Activated naive CD8-positive, alpha-beta T cell treated with anti-CD3 and anti-CD28 coated beads, Interleukin-2, amount 10 ng/mL, durations not matched to agents 7 days and 5 days (primary cell): Measurements from ENCODE around the gene SPEF1. TPM values are rescaled to one million over a fixed set of nuclear protein-coding genes. Genes with fewer than 3 reads are reported as not detected.

Experiments used
- ATAC-seq: fragments of 150-1000 bp; cut with Tn5 transposase; one replicate; pipeline ENCODE4 v1.10.0; 2021; ENCODE audit warnings: low read depth, moderate library complexity
- POLR2A ChIA-PET: fragments of 350-600 bp; sonication (Branson Sonifier 250); formaldehyde crosslinking; loops from one replicate; lab custom pipeline; 2021; ENCODE audit warnings: antibody characterized with exemption; lab: Charles Lee
- DNase-seq: peaks from one replicate; pipeline ENCODE4 v3.0.0; 2021
- H3K27ac Mint-ChIP-seq: one replicate; pipeline ENCODE4 v1.8.0; 2022; ENCODE audit warnings: mild to moderate bottlenecking, mixed read lengths
- H3K27me3 Mint-ChIP-seq: one replicate; pipeline ENCODE4 v1.8.0; 2022; ENCODE audit warnings: mild to moderate bottlenecking, moderate library complexity, mixed read lengths
- H3K36me3 Mint-ChIP-seq: one replicate; pipeline ENCODE4 v1.8.0; 2021; ENCODE audit warnings: mild to moderate bottlenecking, mixed read lengths
- H3K4me1 Mint-ChIP-seq: one replicate; pipeline ENCODE4 v1.8.0; 2021; ENCODE audit warnings: mixed read lengths
- H3K4me3 Mint-ChIP-seq: one replicate; pipeline ENCODE4 v1.8.0; 2022; ENCODE audit warnings: mild to moderate bottlenecking, moderate library complexity, mixed read lengths
- H3K9me3 Mint-ChIP-seq: one replicate; pipeline ENCODE4 v1.8.0; 2021; ENCODE audit warnings: mixed read lengths
- total RNA-seq, 2 experiments: library from RNA; stranded (reverse); gene quantifications; one replicate each; pipeline ENCODE4 v1.2.3, GENCODE V29; 2021

The SPEF1 gene
- total RNA-seq, 2 experiments from 2014 or later: not detected

DNA sequence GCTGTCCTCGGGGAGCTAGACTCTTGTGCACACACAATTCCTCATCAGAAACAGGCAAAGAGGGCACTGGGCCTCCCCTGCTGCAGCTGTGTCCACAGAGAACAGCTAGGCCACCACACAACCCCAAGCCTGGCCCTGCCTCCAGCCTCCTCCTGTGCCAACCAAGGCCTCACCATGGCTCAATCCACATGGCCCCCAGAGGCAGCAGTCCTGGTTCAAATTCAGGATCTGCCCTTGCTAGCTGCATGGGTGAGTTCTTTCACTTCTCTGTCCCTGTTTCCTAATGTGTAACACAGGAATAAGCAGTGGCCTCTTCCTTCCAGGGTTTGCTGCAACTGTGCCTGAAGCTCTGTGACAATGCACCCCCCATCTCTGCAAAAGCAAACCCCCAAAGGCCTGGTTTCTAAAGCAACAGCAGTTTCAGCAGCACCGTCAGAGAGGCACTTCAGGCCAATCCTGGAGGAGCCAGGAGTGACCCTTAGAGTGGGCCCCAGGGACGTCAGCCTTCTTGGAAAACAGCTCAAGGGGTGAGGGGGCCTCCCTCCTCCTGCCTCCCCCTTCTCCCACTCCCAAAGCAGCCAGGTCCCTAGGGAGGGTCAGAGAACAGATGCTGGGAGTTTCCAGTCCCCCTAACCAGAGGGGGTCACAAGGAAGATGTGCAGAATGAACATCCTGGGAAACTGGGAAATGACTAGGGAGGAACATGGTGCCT is 15.9 kb downstream of the SPEF1 start:
- H3K27ac Mint-ChIP-seq: peak overlapping the region; percentile 21
- ATAC-seq (no peak), DNase-seq (no peak)
- no peaks in the 10 kb centered on the region for H3K27me3 Mint-ChIP-seq
- H3K4me1 Mint-ChIP-seq: peaks cover 18% of the 10 kb centered on the region
- H3K36me3 Mint-ChIP-seq: peaks cover 1% of the 10 kb centered on the region
- no peaks in the 10 kb centered on the region for H3K9me3 Mint-ChIP-seq
- no peak overlapping the region for H3K4me3 Mint-ChIP-seq
- POLR2A ChIA-PET: interaction anchor here (0.6 to 3.8 kb wide), 3 partner anchors 14 to 960 kb away, joined by 3 to 28 read pairs (median 4); partner anchors contain the start of gene CENPB

DNA sequence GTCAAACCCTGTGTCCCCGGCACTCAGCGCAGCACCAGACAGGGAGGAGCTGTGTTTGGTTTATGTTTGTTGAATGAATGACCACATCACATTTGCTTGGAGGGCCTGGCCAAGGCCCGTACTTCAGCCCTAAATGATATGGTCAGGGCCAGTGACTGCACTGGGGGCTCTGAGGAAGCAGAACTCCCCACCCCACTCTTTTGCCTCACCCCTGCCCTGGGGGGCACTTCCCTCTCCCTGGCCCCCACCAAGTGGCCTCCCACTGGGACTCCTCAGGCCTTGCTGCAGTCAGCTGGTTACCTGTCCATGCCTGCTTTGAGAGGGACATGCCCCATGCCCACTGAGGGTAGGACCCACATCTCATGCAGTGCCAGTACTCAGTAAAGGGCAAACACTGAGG is 16.6 kb downstream of the SPEF1 start:
- H3K4me3 Mint-ChIP-seq: no peak overlapping the region
- H3K27me3 Mint-ChIP-seq: no peaks in the 10 kb centered on the region
- H3K27ac Mint-ChIP-seq: no peak overlapping the region
- H3K4me1 Mint-ChIP-seq: peaks cover 18% of the 10 kb centered on the region
- POLR2A ChIA-PET: no interaction called here
- DNase-seq: no peak
- peaks cover 1% of the 10 kb centered on the region for H3K36me3 Mint-ChIP-seq
- H3K9me3 Mint-ChIP-seq: no peaks in the 10 kb centered on the region
- no peak for ATAC-seq

DNA sequence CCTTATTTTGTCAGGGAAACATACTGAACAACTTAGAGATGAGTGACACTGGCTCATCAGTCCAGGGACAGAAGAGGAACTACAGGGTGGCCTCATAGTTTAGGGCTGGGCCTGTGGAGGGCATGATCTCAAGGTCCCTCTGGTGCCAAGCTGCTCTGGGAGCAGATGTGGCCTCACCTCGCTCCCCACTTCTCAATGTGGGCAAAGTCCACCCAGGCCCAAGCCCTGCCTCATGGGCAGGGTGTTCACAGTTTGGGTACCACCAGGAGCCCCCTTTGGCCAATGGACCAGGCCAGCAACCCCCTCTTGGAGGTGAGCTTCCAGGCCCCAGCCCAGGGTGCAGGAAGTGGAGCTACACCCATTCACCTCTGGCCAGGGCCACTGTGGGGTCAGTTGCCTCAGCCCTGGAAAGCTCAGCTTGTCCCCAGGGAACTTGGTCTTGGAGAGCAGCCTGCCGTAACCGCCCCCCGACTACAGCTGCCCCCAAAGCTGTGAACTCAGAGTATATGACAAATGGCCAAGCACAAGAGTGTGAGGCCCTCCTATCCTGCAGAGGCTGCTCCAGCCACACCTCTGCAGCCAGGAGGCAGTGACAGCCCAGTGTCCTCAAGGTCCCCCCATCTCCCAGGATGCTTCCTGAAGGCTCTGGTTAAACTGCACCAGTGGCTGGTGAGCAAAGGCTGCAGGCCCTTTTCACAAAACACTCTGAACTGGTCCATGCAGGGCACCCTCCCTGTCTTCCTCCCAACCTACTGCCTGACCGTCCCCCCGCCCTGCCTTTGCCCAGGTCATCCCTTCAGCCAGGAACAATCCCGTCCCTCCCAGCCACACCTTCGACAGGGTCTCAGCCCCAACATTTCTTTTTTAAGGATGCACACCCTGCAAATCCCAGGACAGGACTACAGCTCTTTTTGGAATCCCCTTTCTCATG is 17.3 kb downstream of the SPEF1 start:
- POLR2A ChIA-PET: no interaction called here
- peaks cover 16% of the 10 kb centered on the region for H3K4me1 Mint-ChIP-seq
- no peak overlapping the region for H3K27ac Mint-ChIP-seq
- H3K9me3 Mint-ChIP-seq: no peaks in the 10 kb centered on the region
- peaks cover 1% of the 10 kb centered on the region for H3K36me3 Mint-ChIP-seq
- DNase-seq (no peak), ATAC-seq (no peak)
- H3K4me3 Mint-ChIP-seq: no peak overlapping the region
- no peaks in the 10 kb centered on the region for H3K27me3 Mint-ChIP-seq

GRCh38 chr20:3760655-3761348 is 20.4 kb downstream of the SPEF1 start:
- no peaks in the 10 kb centered on the region for H3K27me3 Mint-ChIP-seq
- peaks cover 3% of the 10 kb centered on the region for H3K36me3 Mint-ChIP-seq
- no peaks in the 10 kb centered on the region for H3K9me3 Mint-ChIP-seq
- ATAC-seq (no peak), DNase-seq (no peak)
- H3K27ac Mint-ChIP-seq: no peak overlapping the region
- H3K4me3 Mint-ChIP-seq: no peak overlapping the region
- POLR2A ChIA-PET: no interaction called here
- H3K4me1 Mint-ChIP-seq: peaks cover 2% of the 10 kb centered on the region

DNA sequence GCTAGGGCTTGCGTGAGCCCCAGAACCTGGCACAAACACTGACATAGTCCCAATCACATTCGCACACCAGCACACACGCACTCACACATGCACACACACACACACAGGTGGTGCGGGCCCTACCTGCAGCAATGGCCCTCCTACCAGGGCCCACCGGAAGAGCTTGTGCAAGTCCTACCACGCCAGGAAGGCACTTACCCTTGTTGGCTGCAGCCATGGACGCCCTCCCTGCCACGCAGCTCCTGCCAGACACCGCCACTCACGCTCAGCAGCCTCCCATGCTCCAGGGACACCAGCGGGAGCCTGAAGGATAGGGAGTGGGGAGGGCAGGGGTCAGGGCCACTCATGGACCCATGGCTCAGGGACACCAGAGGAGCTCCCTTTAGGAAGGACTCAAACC is 21.4 kb downstream of the SPEF1 start:
- no peak overlapping the region for H3K4me3 Mint-ChIP-seq
- peaks cover 2% of the 10 kb centered on the region for H3K4me1 Mint-ChIP-seq
- no peaks in the 10 kb centered on the region for H3K27me3 Mint-ChIP-seq
- H3K36me3 Mint-ChIP-seq: peaks cover 3% of the 10 kb centered on the region
- H3K27ac Mint-ChIP-seq: peak overlapping the region; percentile 50
- ATAC-seq (no peak), DNase-seq (no peak)
- POLR2A ChIA-PET: interaction anchor here (1.9 kb wide), 1 partner anchor 8 kb away, joined by 6 read pairs; the partner anchor contains the start of gene ADISSP
- H3K9me3 Mint-ChIP-seq: no peaks in the 10 kb centered on the region

GRCh38 chr20:3759316-3759823 is 21.9 kb downstream of the SPEF1 start:
- H3K9me3 Mint-ChIP-seq: no peaks in the 10 kb centered on the region
- POLR2A ChIA-PET: interaction anchor here (1.9 kb wide), 1 partner anchor 9 kb away, joined by 6 read pairs; the partner anchor contains the start of gene ADISSP
- DNase-seq (no peak), ATAC-seq (no peak)
- H3K4me3 Mint-ChIP-seq: no peak overlapping the region
- H3K36me3 Mint-ChIP-seq: peaks cover 2% of the 10 kb centered on the region
- peaks cover 2% of the 10 kb centered on the region for H3K4me1 Mint-ChIP-seq
- H3K27me3 Mint-ChIP-seq: no peaks in the 10 kb centered on the region
- peak overlapping the region; percentile 50 for H3K27ac Mint-ChIP-seq

- ATAC-seq (no peak), DNase-seq (no peak)
- Mint-ChIP-seq H3K36me3 (peaks cover 2% of the 10 kb centered on the region), H3K9me3 (no peaks in the 10 kb centered on the region), H3K4me3 (no peak overlapping the region), H3K4me1 (peaks cover 2% of the 10 kb centered on the region), H3K27ac (no peak overlapping the region), H3K27me3 (no peaks in the 10 kb centered on the region)
- POLR2A ChIA-PET: interaction anchor here (1.9 kb wide), 1 partner anchor 10 kb away, joined by 6 read pairs; the partner anchor contains the start of gene ADISSP
Observed at GRCh38 chr20:3758566-3758965, 22.7 kb downstream of the SPEF1 start.

DNA sequence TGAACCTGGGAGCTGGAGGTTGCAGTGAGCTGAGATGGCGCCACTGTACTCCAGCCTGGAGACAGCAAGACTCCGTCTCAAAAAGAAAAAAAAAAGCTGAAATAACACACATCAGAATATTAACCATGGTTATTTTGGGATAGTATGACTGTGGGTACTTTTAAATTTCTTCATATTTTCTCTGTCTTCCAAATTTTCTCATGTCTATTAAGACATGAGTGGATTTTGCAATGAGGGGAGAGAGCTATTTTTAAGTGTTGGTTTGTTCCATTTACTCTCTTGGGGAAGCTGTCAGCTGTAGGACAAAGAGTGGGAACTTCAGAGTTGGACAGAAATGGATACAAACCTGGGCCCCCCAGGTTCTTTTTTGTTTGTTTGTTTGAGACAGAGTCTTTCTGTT is 24.0 kb downstream of the SPEF1 start:
- no peak overlapping the region for H3K27ac Mint-ChIP-seq
- POLR2A ChIA-PET: interaction anchor here (0.6 to 1.5 kb wide), 2 partner anchors 10 to 1070 kb away, joined by 3 to 5 read pairs; partner anchors contain the start of gene ADISSP
- no peak overlapping the region for H3K4me3 Mint-ChIP-seq
- H3K27me3 Mint-ChIP-seq: no peaks in the 10 kb centered on the region
- H3K4me1 Mint-ChIP-seq: peaks cover 7% of the 10 kb centered on the region
- DNase-seq (no peak), ATAC-seq (no peak)
- no peaks in the 10 kb centered on the region for H3K9me3 Mint-ChIP-seq
- peaks cover 2% of the 10 kb centered on the region for H3K36me3 Mint-ChIP-seq

- ATAC-seq: no peak
- no peaks in the 10 kb centered on the region for H3K9me3 Mint-ChIP-seq
- H3K27me3 Mint-ChIP-seq: no peaks in the 10 kb centered on the region
- H3K36me3 Mint-ChIP-seq: peaks cover 2% of the 10 kb centered on the region
- H3K4me3 Mint-ChIP-seq: no peak overlapping the region
- POLR2A ChIA-PET: interaction anchor here (0.6 to 1.7 kb wide), 3 partner anchors 12 to 1375 kb away, joined by 3 to 5 read pairs (median 4); partner anchors contain the start of gene ADISSP
- peaks cover 7% of the 10 kb centered on the region for H3K4me1 Mint-ChIP-seq
- H3K27ac Mint-ChIP-seq: no peak overlapping the region
- DNase-seq: no peak
Observed at GRCh38 chr20:3755814-3756480, 25.3 kb downstream of the SPEF1 start.

DNA sequence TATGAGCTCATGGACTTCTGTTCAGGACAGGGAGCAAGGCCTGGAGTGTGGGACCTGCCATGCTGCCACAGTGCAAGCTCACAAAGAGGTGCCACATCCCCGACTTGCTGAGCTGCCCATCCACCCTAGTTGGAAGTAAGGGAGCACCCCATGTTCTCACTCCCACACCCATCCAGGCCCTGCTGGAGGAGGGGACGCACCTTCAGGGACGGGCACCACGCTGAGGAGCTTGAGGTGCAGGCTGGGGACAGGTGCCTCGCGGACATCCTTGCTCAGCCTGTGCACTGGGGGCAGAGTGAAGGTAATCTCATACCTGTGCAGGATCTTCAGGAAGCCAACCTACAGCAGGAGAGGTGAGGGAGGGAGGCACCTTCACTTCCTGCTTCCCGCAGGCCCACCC is 26.0 kb downstream of the SPEF1 start:
- POLR2A ChIA-PET: interaction anchor here (0.5 to 1.7 kb wide), 2 partner anchors 12 to 427 kb away, joined by 4 read pairs; partner anchors contain the start of gene ADISSP
- Mint-ChIP-seq H3K4me3 (no peak overlapping the region), H3K4me1 (peaks cover 7% of the 10 kb centered on the region), H3K27me3 (no peaks in the 10 kb centered on the region), H3K9me3 (no peaks in the 10 kb centered on the region), H3K27ac (no peak overlapping the region), H3K36me3 (peaks cover 2% of the 10 kb centered on the region)
- no peak for DNase-seq
- no peak for ATAC-seq

DNA sequence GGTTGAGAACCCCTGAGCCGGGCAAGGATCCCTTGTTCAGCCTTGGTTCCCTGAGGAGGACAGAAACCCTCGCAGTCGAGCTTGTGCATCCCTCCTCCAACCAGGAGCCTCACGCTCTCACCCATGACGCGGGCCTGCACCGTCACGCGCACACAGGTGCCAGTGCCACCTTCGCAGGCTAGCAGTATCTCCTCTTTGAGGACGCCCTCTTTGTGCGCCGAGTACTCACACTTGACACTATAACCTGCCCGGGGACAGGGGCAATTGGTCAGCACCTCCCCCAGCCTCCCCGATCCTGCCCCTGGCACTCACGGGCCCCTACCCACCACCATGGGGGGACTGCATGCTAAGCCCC is 27.0 kb downstream of the SPEF1 start:
- ATAC-seq (no peak), DNase-seq (no peak)
- Mint-ChIP-seq H3K4me1 (peaks cover 7% of the 10 kb centered on the region), H3K27me3 (no peaks in the 10 kb centered on the region), H3K9me3 (no peaks in the 10 kb centered on the region), H3K4me3 (no peak overlapping the region), H3K27ac (no peak overlapping the region), H3K36me3 (peaks cover 2% of the 10 kb centered on the region)
- POLR2A ChIA-PET: interaction anchor here (1.7 kb wide), 1 partner anchor 13 kb away, joined by 4 read pairs; the partner anchor contains the start of gene ADISSP
